GM12864 (cell line): ENCODE measurements around the gene KIAA0825.

Source experiments
- DNase-seq: peaks from one replicate; pipeline ENCODE4 v3.0.0-alpha.2; 2011; ENCODE audit warnings: low read depth
- H3K4me3 ChIP-seq: 2 replicates; pipeline ENCODE4 v1.5.1; 2011; ENCODE audit warnings: mild to moderate bottlenecking, low read depth, low read length, control low read depth
- TF ChIP-seq, protein P1 (sequence below): IDR thresholded peaks from 2 replicates; pipeline ENCODE4 v1.5.1; 2011; ENCODE audit warnings: low read depth, mild to moderate bottlenecking, moderate library complexity, low read length, control low read depth, inconsistent platforms; ENCODE audit errors: missing control alignments

KIAA0825 gene

DNA sequence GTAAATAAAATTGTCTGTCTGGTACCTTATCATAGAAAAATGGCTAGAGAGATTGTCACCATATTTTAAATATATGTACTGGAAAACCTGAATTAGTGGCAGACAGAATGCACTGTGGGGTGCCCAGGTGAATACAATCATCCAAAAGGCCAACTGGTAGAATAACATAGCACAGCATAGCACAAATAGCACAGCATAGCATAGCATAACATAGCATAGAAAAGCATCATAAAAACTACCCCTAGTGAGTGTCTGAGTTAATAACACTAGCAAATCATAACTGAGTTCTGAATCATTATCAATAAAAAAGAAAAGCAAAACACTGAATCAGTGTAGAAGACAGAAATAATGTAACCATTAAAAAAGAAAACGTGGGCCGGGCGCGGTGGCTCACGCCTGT, 102.3 kb downstream of the KIAA0825 start:
- TF ChIP-seq, protein P1, sequence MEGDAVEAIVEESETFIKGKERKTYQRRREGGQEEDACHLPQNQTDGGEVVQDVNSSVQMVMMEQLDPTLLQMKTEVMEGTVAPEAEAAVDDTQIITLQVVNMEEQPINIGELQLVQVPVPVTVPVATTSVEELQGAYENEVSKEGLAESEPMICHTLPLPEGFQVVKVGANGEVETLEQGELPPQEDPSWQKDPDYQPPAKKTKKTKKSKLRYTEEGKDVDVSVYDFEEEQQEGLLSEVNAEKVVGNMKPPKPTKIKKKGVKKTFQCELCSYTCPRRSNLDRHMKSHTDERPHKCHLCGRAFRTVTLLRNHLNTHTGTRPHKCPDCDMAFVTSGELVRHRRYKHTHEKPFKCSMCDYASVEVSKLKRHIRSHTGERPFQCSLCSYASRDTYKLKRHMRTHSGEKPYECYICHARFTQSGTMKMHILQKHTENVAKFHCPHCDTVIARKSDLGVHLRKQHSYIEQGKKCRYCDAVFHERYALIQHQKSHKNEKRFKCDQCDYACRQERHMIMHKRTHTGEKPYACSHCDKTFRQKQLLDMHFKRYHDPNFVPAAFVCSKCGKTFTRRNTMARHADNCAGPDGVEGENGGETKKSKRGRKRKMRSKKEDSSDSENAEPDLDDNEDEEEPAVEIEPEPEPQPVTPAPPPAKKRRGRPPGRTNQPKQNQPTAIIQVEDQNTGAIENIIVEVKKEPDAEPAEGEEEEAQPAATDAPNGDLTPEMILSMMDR = no peak
- no peak for DNase-seq
- no peak overlapping the region for H3K4me3 ChIP-seq

DNA sequence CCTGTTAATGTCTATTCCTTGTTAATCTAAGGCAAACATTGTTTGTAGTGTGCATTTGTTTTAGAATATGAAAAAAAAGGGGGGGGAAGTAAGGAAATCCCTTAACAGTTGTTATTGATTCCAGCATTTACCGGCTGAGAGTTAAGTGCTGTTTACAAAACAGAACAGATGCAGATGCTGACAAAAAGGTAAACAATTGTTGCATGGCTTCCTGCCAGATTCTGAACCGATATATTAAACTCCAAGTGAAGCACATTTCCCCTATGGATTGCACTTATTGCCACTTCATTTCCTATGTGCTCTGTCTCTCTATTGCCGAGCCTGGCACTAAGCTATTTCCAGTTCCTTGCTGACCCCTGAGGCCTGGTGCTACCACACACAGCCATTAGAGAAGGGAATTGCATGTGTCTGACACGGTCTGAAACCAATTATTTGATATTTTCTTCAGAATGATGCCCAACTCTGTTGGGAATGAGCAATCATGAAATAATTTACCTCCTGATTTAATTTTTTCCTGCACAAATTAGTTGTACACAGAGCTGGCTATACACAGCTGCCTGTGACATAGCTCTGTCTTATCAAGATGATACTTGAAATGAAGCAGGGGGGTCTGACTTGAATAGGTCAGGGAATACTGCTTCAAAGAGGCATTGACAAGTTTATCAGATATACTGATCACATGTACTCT, 109.8 kb downstream of the KIAA0825 start:
- TF ChIP-seq, protein P1 = no peak
- no peak for DNase-seq
- H3K4me3 ChIP-seq = no peak overlapping the region

DNA sequence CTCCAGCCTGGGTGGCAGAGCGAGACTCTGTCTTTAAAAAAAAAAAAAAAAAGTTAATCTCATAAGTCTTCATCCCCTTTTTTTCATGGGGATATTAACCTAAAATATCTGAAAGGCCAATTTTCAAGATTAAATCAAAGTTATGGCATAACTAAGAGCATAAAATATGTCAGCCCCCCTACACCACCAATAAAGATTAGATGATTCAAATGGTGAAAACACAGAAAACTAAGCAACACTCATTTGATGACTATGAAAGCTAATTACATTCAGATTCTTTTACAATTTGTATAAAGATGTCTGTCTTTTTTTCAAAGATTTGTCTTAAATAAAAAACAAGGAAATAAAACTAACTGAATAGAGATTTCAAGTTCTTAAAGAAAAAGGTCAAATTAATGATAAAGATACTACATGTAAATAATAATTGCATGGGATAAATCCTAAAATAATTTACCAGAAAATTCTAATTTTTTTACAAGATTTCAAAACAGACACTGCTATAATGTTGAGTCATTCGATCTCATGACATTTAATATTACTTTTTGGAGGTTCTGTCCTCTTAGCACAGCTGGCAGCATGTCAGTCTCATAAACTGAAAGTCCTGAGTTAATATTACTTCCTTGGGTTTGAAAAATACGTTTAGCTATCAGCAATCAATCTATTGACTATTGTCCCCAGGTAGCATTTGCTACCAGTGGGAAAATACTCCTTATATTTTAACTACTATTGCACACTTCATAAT, 112.9 kb downstream of the KIAA0825 start:
- TF ChIP-seq, protein P1 = no peak
- H3K4me3 ChIP-seq = no peak overlapping the region
- no peak for DNase-seq

DNA sequence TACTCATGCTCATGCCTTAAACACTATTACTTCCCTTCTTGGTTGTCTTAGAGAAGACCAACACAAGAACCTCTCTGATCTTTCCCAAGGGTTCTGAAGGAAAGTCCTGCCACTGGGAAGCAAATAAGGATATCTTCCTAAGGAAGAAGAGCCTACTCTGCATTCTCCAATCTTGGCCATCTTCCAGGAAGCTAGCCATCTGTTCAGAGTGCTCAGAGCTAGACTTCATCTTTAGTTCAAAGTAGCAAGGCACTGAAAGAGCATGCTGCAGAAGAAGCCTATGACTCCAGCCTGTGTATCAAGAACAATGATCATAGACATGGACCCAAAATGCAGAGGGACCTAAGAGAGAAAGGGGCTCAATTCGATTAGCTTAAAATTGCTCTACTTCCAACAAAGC, 114.7 kb downstream of the KIAA0825 start:
- DNase-seq = no peak
- no peak overlapping the region for H3K4me3 ChIP-seq
- TF ChIP-seq, protein P1 = no peak

DNA sequence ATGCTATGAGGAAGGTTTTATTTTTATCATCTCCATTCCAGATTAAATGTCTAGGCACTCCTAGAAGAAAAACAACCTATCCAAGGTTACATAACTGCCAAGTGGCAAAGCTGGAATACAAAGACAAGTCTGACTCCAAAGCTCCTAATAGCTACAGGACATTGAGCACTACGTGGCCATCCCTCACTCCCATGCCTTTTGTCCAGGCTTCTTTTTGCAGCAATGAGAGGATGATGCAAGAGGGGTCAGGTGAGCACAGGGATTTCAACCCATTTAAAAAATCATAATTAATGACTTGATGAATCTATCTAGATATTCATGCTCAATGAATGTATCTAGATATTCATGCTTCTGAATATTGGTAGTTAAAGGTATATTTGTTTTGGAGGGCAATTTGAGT, 117.0 kb downstream of the KIAA0825 start:
- TF ChIP-seq, protein P1 = no peak
- no peak overlapping the region for H3K4me3 ChIP-seq
- DNase-seq = no peak

DNA sequence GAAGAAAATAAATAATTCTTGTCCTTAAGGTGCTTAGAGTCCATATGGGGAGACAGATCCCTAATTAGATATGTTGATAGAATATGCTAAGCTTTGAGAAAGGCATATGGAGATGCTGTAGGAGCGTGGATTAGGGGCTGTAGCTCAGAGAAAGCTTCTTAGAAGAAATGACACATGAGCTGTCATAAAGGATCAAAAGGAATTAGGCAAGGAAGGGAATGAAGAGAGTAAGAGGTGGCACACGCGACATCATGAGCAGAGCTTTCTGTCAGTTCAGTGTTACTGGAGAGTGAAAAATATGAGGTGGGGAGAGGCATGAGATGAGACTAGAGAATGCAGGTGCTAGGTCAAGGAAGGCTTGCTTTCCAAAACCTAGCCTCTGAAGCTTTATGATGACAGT, 118.6 kb downstream of the KIAA0825 start:
- DNase-seq = no peak
- TF ChIP-seq, protein P1 = no peak
- no peak overlapping the region for H3K4me3 ChIP-seq
